GM18526 (cell line): ENCODE measurements around the gene SPRR5.

Experiments
- POLR2A ChIP-seq: IDR thresholded peaks from 3 replicates; pipeline ENCODE4 v1.6.1; 2011; ENCODE audit not compliant: insufficient read length; ENCODE audit errors: extremely low read depth

SPRR5 gene, protein sequence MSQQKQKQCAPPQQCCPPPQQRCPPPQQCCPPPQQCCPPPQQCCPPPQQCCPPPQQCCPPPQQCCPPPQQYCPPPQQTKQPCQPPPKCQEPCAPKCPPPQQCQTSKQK

DNA sequence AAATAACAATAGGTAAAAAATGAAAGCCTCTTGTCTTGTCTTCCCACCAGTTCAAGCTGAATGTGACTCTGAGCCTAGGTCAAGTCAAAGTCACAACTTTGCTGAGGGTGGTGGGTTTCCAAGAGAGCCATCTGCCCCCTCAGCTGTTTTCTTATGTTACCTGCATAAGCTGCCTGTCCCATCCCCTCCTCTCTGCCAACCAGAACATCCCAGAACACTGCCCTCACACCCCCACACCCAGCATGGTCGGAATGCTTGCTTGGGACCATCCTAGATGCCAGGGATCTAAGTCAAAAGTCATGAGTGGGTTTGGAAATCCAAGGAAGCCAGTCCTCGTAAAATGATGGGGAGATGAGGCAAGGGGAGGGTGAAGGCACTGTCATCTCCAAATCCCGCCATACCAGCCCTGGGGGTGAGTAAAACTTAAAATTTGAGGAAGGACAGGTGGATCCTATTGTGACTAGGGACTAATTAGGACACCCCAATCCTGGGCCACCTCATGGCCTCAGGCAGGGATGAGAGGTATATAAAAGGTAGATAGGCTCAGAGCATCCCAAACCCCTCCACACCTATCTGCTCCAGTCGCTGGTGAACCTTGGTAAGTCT, at the start of gene SPRR5:
TSS of gene SPRR5 (plus strand) at position 556 of the 606 bp plus-strand sequence. CDS start 1,349 bp downstream, outside the sequence.
- no peak for TF ChIP-seq POLR2A

DNA sequence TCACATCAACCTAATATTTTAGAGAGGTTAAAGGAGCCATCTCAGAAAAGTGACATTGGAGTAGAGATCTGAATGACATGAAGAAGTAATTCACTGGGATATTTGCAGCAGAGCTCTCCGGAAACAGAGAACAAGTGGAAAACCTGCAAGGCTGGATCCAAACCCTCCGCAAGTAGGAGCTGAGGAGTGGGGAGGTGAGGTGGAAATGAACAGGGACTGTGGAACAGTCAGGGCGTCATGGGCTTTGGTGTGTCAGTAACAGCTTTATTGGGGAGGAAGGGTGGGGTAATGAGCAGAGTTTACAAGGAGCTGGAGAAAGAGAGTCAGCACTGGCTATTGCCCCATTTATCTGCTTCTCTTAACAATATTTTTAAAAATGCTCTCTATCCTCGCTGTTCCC, 48.0 kb upstream of the SPRR5 start:
- no peak for TF ChIP-seq POLR2A

DNA sequence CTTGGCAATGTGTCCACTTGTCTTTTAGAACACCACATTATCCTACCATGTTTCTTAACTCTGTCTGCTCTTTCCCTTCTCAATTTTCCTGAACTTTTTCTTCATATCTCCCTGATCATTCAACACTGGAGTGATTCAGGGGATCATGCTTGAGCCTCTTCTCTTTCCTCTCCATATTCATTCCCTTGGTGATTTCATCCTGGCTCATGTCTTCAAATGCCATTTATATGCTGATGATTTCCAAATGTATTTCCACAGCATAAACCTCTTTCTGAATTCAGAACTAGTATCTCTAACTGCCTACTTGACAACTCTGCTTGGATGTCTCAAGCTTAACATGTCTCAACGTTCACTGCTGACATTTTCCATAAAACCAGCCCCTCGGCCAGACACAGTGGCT, 47.1 kb upstream of the SPRR5 start:
- no peak for TF ChIP-seq POLR2A

DNA sequence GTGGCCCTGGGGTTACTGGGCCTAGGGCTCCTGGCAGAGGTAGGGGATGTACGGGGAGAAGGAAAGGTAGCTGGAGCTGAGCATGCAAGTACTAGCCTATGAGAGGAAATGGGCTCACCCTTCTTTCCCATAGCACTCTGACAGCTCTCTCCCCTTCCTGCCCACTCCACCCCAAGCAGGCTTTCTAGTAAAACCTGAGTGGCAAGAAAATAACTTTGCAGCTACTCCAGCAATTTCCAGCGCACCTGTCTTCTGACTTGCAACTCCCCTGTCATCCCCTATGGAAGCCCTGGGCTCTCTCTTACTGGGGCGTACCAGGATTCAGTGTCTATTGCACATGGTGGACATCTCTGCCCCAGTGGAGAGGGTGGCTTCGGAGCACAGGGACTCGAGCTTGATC, 45.4 kb upstream of the SPRR5 start:
- no peak for TF ChIP-seq POLR2A

DNA sequence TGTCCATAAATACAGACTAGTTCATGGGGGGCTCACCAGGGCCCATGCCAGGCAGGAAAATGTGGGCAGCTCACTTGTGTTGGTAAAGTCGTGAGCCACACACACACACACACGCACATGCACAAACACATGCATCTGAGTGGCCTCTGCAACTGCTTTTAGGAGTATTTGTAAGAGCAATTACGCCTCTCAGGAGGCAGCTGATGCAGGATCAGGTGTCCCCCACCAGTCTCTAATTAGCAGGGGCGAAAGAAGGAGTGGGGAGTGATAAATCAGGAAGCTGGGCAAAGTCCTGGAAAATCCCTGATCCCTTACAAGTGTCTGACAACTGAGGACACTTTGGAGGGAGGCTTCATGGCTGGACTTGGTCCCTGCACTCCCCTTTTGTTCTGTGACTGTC, 44.4 kb upstream of the SPRR5 start:
- no peak for TF ChIP-seq POLR2A

DNA sequence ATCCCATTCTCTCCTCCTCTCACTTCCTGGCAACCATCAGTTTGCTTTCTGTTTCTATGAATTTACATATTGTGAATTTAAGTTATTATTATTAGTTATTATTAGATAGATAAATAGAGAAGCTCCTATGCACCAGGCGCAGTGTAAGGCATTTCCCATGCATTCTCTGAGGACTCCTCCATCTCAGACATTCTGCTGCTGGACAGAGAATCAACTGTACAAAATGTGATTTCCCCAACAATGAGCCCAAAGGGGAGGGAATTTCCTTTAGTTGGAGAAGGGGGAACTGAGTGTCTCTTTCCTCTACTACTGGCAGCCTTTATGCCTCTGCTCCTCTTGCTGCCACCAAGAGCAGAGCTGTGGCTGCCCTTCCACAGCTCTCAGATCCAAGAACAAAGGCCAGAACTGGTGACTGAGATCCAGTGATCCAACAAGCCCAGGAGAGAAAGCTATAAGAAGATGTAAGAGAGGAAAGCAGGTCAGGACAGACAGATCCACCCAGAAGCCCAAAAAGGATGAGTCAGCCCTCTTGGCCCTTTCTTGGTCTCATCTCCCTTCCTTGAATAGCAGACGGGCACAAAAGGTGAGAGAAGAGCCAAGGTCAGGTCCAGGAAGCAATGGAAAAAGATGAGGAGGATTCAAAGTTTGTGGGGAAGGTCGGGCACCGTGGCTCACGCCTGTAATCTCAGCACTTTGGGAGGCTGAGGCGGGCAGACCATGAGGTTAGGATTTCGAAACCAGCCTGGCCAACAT, 42.1 kb upstream of the SPRR5 start:
- TF ChIP-seq POLR2A: no peak

DNA sequence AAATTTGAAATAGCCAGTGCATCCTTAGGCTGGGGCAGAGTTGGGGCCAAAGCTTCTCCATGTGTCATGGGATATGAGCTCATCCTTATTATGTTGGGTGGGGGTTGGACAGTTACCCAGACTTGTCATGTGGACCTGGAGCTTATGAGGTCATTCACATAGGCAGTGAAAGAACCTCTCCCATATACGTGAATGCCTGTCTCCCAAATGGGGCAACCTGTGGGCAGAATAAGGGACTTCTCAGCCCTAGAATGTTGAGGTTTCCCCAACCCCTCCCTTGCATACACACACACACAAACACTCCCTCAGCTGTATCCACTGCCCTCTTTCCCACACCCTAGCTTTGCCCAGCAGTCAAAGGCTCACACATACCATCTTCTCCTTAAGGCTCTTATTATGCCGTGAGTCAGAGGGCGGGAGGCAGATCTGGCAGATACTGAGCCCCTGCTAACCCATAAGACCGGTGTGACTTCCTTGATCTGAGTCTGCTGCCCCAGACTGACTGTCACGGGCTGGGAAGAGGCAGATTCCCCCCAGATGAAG, 40.9 kb upstream of the SPRR5 start:
- TF ChIP-seq POLR2A: no peak

DNA sequence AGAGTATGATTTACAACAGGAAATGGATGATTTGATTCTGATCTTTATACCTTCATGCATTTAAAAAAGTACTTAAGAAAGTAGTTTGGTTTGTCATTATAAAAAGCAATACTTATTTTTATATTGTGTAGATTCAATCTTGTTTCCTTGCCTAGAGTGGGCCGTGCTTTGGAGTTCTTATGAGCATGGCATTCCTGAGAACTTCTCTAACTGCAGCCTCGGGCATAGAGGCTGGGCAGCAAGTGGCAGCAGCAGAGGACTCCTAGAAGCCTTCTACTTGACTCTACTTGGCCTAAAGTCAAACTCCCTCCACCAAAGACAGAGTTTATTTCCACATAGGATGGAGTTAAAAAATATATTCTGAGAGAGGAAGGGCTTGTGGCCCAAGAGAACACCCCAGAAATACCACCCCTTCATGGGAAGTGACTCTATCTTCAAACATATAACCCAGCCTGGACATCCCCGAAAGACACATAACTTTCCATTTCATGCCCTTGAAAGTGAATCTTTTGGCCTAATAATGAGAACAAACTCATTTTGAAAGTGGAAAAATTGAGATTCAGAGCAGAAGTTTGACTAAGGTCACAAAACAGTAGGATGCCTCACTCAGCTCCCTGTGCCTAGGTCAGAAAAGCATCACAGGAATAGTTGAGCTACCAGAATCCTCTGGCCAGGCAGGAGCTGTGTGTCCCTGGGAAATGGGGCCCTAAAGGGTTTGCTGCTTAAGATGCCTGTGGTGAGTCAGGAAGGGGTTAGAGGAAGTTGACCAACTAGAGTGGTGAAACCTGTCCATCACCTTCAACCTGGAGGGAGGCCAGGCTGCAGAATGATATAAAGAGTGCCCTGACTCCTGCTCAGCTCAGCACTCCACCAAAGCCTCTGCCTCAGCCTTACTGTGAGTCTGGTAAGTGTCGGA, 39.1 kb upstream of the SPRR5 start, which contains the start of gene IVL:
TSS of gene IVL (plus strand) at position 861 of the 916 bp plus-strand sequence. CDS start 1,252 bp downstream, outside the sequence.
- TF ChIP-seq POLR2A: no peak

DNA sequence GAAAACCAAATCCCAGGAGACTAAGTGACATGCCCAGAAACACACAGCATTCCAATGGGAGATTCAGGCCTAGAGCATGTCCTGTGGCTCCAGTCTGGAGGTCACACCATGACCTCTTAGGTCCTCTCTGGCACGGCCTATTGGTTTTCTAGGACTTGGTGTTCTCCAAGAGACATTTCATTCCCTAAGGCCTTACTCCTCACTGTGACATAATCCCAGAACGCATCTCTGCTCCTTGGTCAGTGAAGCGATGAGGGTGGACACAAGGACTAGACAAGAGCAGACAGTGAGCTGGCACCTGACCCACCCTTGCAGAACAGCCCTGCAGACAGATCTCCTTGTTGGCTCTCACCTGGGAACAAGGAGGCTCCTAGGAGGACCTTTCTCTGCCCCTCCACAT, 37.8 kb upstream of the SPRR5 start:
- TF ChIP-seq POLR2A: no peak

DNA sequence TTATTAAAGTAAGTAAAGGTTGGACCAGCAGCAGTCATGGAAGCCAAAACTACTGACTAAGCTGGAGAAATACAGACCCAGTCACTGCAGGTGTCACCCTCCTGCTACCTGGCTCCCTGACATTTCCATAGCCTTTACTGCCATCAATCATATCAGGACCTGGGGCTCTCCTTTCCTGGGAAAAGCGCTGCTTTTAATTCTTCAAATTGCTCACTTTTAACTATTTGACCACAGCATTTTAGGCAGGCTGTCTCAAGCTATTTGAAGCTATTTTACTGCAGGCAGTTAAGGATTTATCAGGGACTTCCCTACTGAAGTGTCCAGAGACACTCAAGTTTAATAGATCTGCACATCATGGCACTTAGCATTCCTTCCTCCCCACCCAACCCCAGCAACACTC, 34.5 kb upstream of the SPRR5 start:
- TF ChIP-seq POLR2A: no peak

DNA sequence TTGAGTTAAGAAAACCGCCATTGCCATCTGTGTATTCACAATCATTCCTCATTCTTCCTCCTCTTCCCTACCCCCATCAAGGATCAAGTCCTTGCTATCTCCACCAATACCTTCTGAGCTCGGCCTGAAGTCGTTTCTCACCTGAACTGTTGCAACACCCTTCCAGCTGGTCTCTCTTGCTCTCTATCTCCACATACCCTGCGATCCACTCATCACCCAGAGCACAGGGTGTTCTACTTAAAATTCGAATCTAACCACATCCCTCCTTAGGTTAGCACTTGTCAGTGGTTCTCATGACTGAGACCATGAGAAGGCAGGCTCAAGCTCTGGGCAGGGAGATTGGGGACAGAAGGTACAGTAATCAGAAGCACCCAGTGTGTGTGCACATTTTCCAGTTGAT, 34.1 kb upstream of the SPRR5 start:
- TF ChIP-seq POLR2A: no peak

DNA sequence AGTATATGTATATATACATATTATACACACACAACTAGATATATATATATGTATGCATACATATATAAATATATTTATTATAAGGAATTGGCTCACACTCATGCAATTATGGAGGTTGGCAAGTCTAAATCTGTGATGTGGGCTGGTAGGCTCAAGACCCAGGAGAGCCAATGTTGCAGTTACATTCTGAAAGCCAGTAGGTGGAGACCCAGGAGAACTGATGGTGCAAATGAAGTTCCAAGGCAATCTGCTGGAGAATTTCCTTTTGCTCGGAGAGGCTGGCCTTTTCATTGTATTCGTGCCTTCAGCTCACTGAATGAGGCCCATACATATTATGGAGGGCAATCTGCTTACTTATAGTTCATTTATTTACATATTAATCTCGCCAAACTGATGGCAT, 29.2 kb upstream of the SPRR5 start:
- TF ChIP-seq POLR2A: no peak

DNA sequence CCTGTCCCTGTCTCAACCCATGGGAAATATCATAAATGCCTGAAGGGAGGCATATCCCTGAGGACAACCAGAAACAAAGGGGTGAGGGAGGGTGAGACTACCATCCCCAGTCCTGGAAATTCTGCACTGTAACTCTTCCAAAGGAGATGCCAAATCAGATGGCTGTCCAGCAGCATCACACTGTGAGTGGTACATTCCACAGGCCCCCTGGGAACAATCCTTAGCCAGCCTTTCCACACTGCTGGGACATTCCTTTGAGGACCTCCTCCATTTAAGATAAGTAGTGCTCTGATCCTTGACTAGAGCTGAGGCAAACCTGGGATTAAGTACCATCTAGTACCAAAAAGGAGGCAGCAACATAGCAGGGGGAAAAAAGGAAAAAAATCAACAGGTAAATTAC, 27.9 kb upstream of the SPRR5 start:
- TF ChIP-seq POLR2A: no peak

DNA sequence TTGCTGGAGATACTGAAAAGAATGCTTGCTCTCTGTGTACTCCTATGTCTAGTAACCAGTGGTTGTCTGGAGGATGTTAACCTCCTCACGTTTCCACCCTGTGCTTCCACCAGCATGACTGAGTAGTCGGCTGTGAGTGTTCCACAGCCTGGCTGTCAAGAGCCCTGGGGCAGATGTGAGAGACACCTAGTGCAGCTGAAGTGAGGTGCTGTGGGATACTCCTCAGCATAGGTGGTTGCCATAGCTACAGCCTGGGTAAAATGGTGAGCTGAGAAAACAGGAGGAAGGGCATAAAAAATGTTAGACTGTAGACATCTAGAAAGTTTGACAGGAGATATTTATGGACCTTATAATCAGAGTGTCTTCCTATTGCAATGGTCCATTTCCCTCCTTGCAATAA, 22.8 kb upstream of the SPRR5 start:
- no peak for TF ChIP-seq POLR2A

DNA sequence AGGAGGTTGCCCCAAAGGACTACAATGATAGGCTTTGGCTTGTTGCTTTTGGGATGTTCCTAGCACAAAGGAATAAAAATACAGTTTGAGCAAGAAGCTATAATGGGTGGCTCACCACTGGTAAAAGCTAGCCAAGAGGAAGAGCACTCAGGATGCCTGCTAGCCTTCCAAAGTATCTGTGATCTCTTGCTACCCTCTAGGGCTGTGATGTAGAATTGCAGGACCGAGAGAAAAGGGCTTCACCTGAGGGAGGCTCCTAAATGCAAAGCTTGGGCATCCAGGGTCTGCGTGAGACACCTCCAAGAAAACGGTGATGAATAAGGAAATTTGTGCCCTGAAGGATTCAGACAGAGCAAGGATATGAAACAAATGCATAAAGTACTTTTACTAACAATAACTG, 20.9 kb upstream of the SPRR5 start:
- TF ChIP-seq POLR2A: no peak
